Body of pancreas (tissue), 4 donors: ENCODE results near the gene COBL.

Experiments
- CTCF ChIP-seq, 7 experiments: fragments of 450-650 bp in 4 of 7; fragments of 200-600 bp in 3 of 7; sonication (generic) in 3 of 7; IDR thresholded peaks; one replicate each; pipeline ENCODE4 v1.5.1; 2016 to 2019; ENCODE audit warnings: antibody characterized with exemption in 7 of 7
- POLR2A ChIP-seq, 3 donors: fragments of 450-650 bp; IDR thresholded peaks; one replicate each; pipeline ENCODE4 v1.6.1; 2016; ENCODE audit warnings: antibody characterized with exemption in 3 of 3, mild to moderate bottlenecking in 2 of 3

- no peak for TF ChIP-seq CTCF (IDR thresholded peaks at IDR 0.05)
- peak in 1 of 3 donors; percentile 49 for TF ChIP-seq POLR2A (IDR thresholded peaks at IDR 0.05)
Observed at GRCh38 chr7:51263631-51264484, 52.8 kb downstream of the COBL start.
